ENCODE results near the gene FAIM2. TPM values are rescaled to one million over a fixed set of nuclear protein-coding genes. Genes with fewer than 3 reads are reported as not detected.

The FAIM2 gene
- total and polyA plus RNA-seq, 2 experiments from 2014 or later = 0.86 to 4.6 TPM

- H3K9me2 ChIP-seq (ENCODE audit: insufficient read depth) = no peaks in the 10 kb centered on the region
These were observed 14.1 kb upstream of the FAIM2 start for GRCh38 chr12:49917788-49918173.

GRCh38 chr12:49917166-49917787 lies 13.6 kb upstream of the FAIM2 start:
- Histone ChIP-seq H3F3A (ENCODE audit: insufficient read depth) (0 out of 2 replicates have a peak, but pooled peaks cover 6% of the 10 kb centered on the region), H3K4me2 (ENCODE audit: unreplicated experiment) (no peak overlapping the region), H2AFZ (no peak overlapping the region), H3K9me3 (ENCODE audit: low read depth) (no peaks in the 10 kb centered on the region), H3K27me3 (replicated peaks; ENCODE audit: insufficient read depth) (no peaks in the 10 kb centered on the region), H3K36me3 (ENCODE audit: low read depth) (no peaks in the 10 kb centered on the region), H3K9ac (no peak overlapping the region), H3K4me3 (no peak overlapping the region), H3K27ac (no peak overlapping the region), H3K79me2 (ENCODE audit: insufficient read depth) (no peaks in the 10 kb centered on the region), H3K4me1 (ENCODE audit: insufficient read depth) (peaks cover 10% of the 10 kb centered on the region), H4K20me1 (ENCODE audit: insufficient read depth) (no peaks in the 10 kb centered on the region), H3K9me2 (ENCODE audit: insufficient read depth) (no peaks in the 10 kb centered on the region)
- DNase-seq = no peak
- in situ Hi-C loops (cut with MboI) = no loop called here
- 73 to 75% methylated on average over 12 of the region's 12 CpGs for WGBS, 2 experiments (ENCODE audit: low coverage in 1 of 2, low lambda C conversion rate in 2 of 2, missing lambda C conversion rate in 2 of 2)
- no peak for TF ChIP-seq EZH2phosphoT487 (IDR thresholded peaks at IDR 0.05; ENCODE audit: insufficient read depth, low read depth)
- no peak for TF ChIP-seq EZH2 (IDR thresholded peaks at IDR 0.05; ENCODE audit: insufficient read depth, poor library complexity, severe bottlenecking)

More at GRCh38 chr12:49917788-49918173, 14.1 kb upstream of the FAIM2 start:
- no peak overlapping the region for H3K9ac ChIP-seq
- H3K27ac ChIP-seq = no peak overlapping the region
- DNase-seq = no peak
- 82 to 93% methylated on average over 5 of the region's 5 CpGs for WGBS, 2 experiments (ENCODE audit: low coverage in 1 of 2, low lambda C conversion rate in 2 of 2, missing lambda C conversion rate in 2 of 2)
- H3K9me3 ChIP-seq (ENCODE audit: low read depth) = no peaks in the 10 kb centered on the region
- no peak overlapping the region for H3K4me3 ChIP-seq
- no peaks in the 10 kb centered on the region for H3K79me2 ChIP-seq (ENCODE audit: insufficient read depth)
- 0 out of 2 replicates have a peak, but pooled peaks cover 6% of the 10 kb centered on the region for H3F3A ChIP-seq (ENCODE audit: insufficient read depth)
- no peaks in the 10 kb centered on the region for H3K36me3 ChIP-seq (ENCODE audit: low read depth)
- no peak overlapping the region for H2AFZ ChIP-seq
- in situ Hi-C loops (cut with MboI) = no loop called here
- H3K27me3 ChIP-seq (replicated peaks; ENCODE audit: insufficient read depth) = no peaks in the 10 kb centered on the region
- TF ChIP-seq EZH2phosphoT487 (IDR thresholded peaks at IDR 0.05; ENCODE audit: insufficient read depth, low read depth) = no peak
- TF ChIP-seq EZH2 (IDR thresholded peaks at IDR 0.05; ENCODE audit: insufficient read depth, poor library complexity, severe bottlenecking) = no peak
- no peak overlapping the region for H3K4me2 ChIP-seq (ENCODE audit: unreplicated experiment)
- no peaks in the 10 kb centered on the region for H4K20me1 ChIP-seq (ENCODE audit: insufficient read depth)
- peaks cover 10% of the 10 kb centered on the region for H3K4me1 ChIP-seq (ENCODE audit: insufficient read depth)

- Histone ChIP-seq H3K9ac (no peak overlapping the region), H3K27ac (no peak overlapping the region), H3F3A (ENCODE audit: insufficient read depth) (0 out of 2 replicates have a peak, but pooled peaks cover 6% of the 10 kb centered on the region), H4K20me1 (ENCODE audit: insufficient read depth) (no peaks in the 10 kb centered on the region), H3K79me2 (ENCODE audit: insufficient read depth) (no peaks in the 10 kb centered on the region), H3K27me3 (replicated peaks; ENCODE audit: insufficient read depth) (no peaks in the 10 kb centered on the region), H3K9me2 (ENCODE audit: insufficient read depth) (no peaks in the 10 kb centered on the region), H3K4me2 (ENCODE audit: unreplicated experiment) (no peak overlapping the region), H3K9me3 (ENCODE audit: low read depth) (no peaks in the 10 kb centered on the region), H3K4me3 (no peak overlapping the region), H3K36me3 (ENCODE audit: low read depth) (no peaks in the 10 kb centered on the region), H3K4me1 (ENCODE audit: insufficient read depth) (peaks cover 10% of the 10 kb centered on the region), H2AFZ (no peak overlapping the region)
- in situ Hi-C loops (cut with MboI) = no loop called here
- 53 to 61% methylated on average over 8 of the region's 8 CpGs for WGBS, 2 experiments (ENCODE audit: low coverage in 1 of 2, low lambda C conversion rate in 2 of 2, missing lambda C conversion rate in 2 of 2)
- DNase-seq = no peak
- TF ChIP-seq EZH2phosphoT487 (IDR thresholded peaks at IDR 0.05; ENCODE audit: insufficient read depth, low read depth) = no peak
- TF ChIP-seq EZH2 (IDR thresholded peaks at IDR 0.05; ENCODE audit: insufficient read depth, poor library complexity, severe bottlenecking) = no peak
These were observed 12.6 kb upstream of the FAIM2 start for GRCh38 chr12:49916129-49916919.

GRCh38 chr12:49912345-49913255 lies 8.9 kb upstream of the FAIM2 start:
- TF ChIP-seq EZH2 (IDR thresholded peaks at IDR 0.05; ENCODE audit: insufficient read depth, poor library complexity, severe bottlenecking) (no peak), EZH2phosphoT487 (IDR thresholded peaks at IDR 0.05; ENCODE audit: insufficient read depth, low read depth) (no peak)
- DNase-seq = no peak
- H3F3A ChIP-seq (ENCODE audit: insufficient read depth) = no peaks in the 10 kb centered on the region
- no peaks in the 10 kb centered on the region for H3K27me3 ChIP-seq (replicated peaks; ENCODE audit: insufficient read depth)
- no peaks in the 10 kb centered on the region for H3K79me2 ChIP-seq (ENCODE audit: insufficient read depth)
- in situ Hi-C loops (cut with MboI) = no loop called here
- H4K20me1 ChIP-seq (ENCODE audit: insufficient read depth) = no peaks in the 10 kb centered on the region
- no peaks in the 10 kb centered on the region for H3K9me2 ChIP-seq (ENCODE audit: insufficient read depth)
- H3K9ac ChIP-seq = no peak overlapping the region
- no peaks in the 10 kb centered on the region for H3K36me3 ChIP-seq (ENCODE audit: low read depth)
- no peak overlapping the region for H2AFZ ChIP-seq
- no peaks in the 10 kb centered on the region for H3K4me1 ChIP-seq (ENCODE audit: insufficient read depth)
- H3K27ac ChIP-seq = no peak overlapping the region
- WGBS, 2 experiments (ENCODE audit: low coverage in 1 of 2, low lambda C conversion rate in 2 of 2, missing lambda C conversion rate in 2 of 2) = 46% methylated on average over 16 of the region's 16 CpGs
- H3K9me3 ChIP-seq (ENCODE audit: low read depth) = no peaks in the 10 kb centered on the region
- H3K4me2 ChIP-seq (ENCODE audit: unreplicated experiment) = no peak overlapping the region
- no peak overlapping the region for H3K4me3 ChIP-seq

All from GM23248 (cell line).